HG02970 (cell line): ENCODE data around the gene ONECUT3.
"Not testable (repeated sequence)": the region's sequence is repeated elsewhere in the genome, so short reads cannot be mapped to it uniquely, and the experiment has no call there.

Experiments
- ATAC-seq: cut with Tn5 transposase; IDR thresholded peaks from one replicate; pipeline ENCODE4 v1.9.1; 2021; ENCODE audit warnings: mild to moderate bottlenecking, moderate library complexity, moderate number of reproducible peaks; ENCODE audit not compliant: unreplicated experiment, low FRiP score

ONECUT3 gene

GRCh38 chr19:1789261-1790041 is 36.1 kb downstream of the ONECUT3 start:
- ATAC-seq, result no peak

GRCh38 chr19:1790054-1790792 is 36.9 kb downstream of the ONECUT3 start:
- no peak for ATAC-seq

GRCh38 chr19:1791879-1792278 is 38.6 kb downstream of the ONECUT3 start:
- no peak for ATAC-seq

- ATAC-seq, result no peak
These were observed 41.3 kb downstream of the ONECUT3 start for GRCh38 chr19:1794424-1795172.

GRCh38 chr19:1796395-1797142 is 43.3 kb downstream of the ONECUT3 start:
- ATAC-seq, result no peak

GRCh38 chr19:1797313-1797712 is 44.0 kb downstream of the ONECUT3 start:
- ATAC-seq, result not testable (repeated sequence)

GRCh38 chr19:1799695-1800342 is 46.5 kb downstream of the ONECUT3 start:
- no peak for ATAC-seq

- no peak for ATAC-seq
These were observed 51.6 kb downstream of the ONECUT3 start for GRCh38 chr19:1804858-1805257.

- no peak for ATAC-seq
These were observed 52.3 kb downstream of the ONECUT3 start for GRCh38 chr19:1805401-1806183.

GRCh38 chr19:1806184-1807029 is 53.1 kb downstream of the ONECUT3 start:
- no peak for ATAC-seq

- no peak for ATAC-seq
These were observed 53.9 kb downstream of the ONECUT3 start for GRCh38 chr19:1807030-1807694.

- ATAC-seq, result no peak
These were observed 54.5 kb downstream of the ONECUT3 start for GRCh38 chr19:1807695-1808394.

- no peak for ATAC-seq
These were observed 55.1 kb downstream of the ONECUT3 start for GRCh38 chr19:1808395-1808731.

- no peak for ATAC-seq
These were observed 56.4 kb downstream of the ONECUT3 start for GRCh38 chr19:1809678-1810077.

GRCh38 chr19:1810439-1811160 is 57.3 kb downstream of the ONECUT3 start:
- ATAC-seq, result no peak

GRCh38 chr19:1811472-1811894 is 58.2 kb downstream of the ONECUT3 start:
- ATAC-seq, result no peak
